ENCODE measurements around the gene AGBL3. TPM values are rescaled to one million over a fixed set of nuclear protein-coding genes. Genes with fewer than 3 reads are reported as not detected.

The AGBL3 gene
- total and polyA plus RNA-seq, 2 of the 8 experiments (the other 6 are each of a cell fraction or from before 2014, with no cell fraction given): 1.1 to 1.9 TPM

DNA sequence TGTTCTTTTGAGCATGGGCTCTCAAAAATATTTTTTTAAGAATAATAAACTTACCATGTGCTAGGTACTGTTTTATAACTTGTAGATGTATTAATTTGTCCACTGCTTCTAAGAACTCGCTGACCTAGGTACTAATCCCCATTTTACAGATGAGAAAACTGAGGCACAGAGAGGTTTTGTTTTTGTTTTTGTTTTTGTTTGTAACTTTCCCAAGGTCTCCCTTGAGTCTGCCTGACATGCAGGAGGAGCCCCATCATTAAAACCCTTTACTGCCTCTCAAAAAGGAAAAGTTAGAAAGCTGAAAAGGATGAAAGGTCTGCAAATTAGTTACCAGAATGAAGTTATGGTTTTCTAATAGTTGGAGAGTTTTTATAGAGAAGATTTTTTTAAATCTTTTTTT is 38.5 kb upstream of the AGBL3 start:
- DNase-seq (ENCODE audit: low read depth in 1 of 2, low spot score in 2 of 2) (no peak), FAIRE-seq (no peak)
- H3K79me2 ChIP-seq (ENCODE audit: control insufficient read depth in 1 of 2, insufficient read depth in 2 of 2, low read length in 2 of 2): no peaks in the 10 kb centered on the region
- H3K23me2 ChIP-seq (ENCODE audit: low read depth, low read length): no peaks in the 10 kb centered on the region
- no peak overlapping the region for H3K14ac ChIP-seq (ENCODE audit: insufficient read length)
- peaks cover 0 to 1% (median 0%) of the 10 kb centered on the region in 4 experiments; a peak in 1 of 7 replicates for H3K27me3 ChIP-seq (replicated peaks in 1 of 4; ENCODE audit: control insufficient read depth in 3 of 4, extremely low read depth in 1 of 4, insufficient read depth in 3 of 4, low read length in 3 of 4)
- no peak overlapping the region for H3K56ac ChIP-seq (replicated peaks; ENCODE audit: insufficient read length, low read depth, low read length)
- 97% methylated on average over 1 of the region's 1 CpG; no CpG with 5 or more reads in 1 of the 2 experiments for WGBS, 2 experiments (ENCODE audit: extremely low coverage in 1 of 2, insufficient coverage in 1 of 2, insufficient read length in 1 of 2, insufficient replicate concordance in 2 of 2, low coverage in 1 of 2, low lambda C conversion rate in 2 of 2, missing lambda C conversion rate in 1 of 2)
- H4K20me1 ChIP-seq (replicated peaks in 1 of 2; ENCODE audit: control insufficient read depth in 1 of 2, insufficient read depth in 2 of 2, low read length in 2 of 2): no peaks in the 10 kb centered on the region
- TF ChIP-seq CTBP2 (IDR thresholded peaks at IDR 0.05; ENCODE audit: borderline replicate concordance, insufficient read depth, insufficient read length, low read length) (no peak), KDM1A (IDR thresholded peaks at IDR 0.05; ENCODE audit: borderline replicate concordance, low read length) (0 out of 2 replicates have a peak, but pooled peaks have one; percentile 32), CHD2 (IDR thresholded peaks at IDR 0.05; ENCODE audit: low read length) (no peak), TAF1 (IDR thresholded peaks at IDR 0.05; ENCODE audit: low read depth, low read length) (no peak)
- POLR2A ChIA-PET (ENCODE audit: partially characterized antibody): interaction anchor here (0.7 kb wide), 1 partner anchor 9 kb away, joined by 3 read pairs; no protein-coding TSS in a partner anchor
- H3K18ac ChIP-seq (ENCODE audit: extremely low read depth, low read length): no peak overlapping the region
- no peak overlapping the region for H3K4me3 ChIP-seq (ENCODE audit: extremely low read depth in 1 of 4, insufficient read depth in 2 of 4, low read depth in 3 of 4, low read length in 4 of 4)
- H4K8ac ChIP-seq (ENCODE audit: extremely low read depth, insufficient read depth, low read length): no peak overlapping the region
- no peak overlapping the region for H2AFZ ChIP-seq (ENCODE audit: low read length)
- no peak overlapping the region for H3K9ac ChIP-seq (replicated peaks in 1 of 4; ENCODE audit: extremely low read depth in 1 of 4, low read depth in 3 of 4, low read length in 3 of 4)
- H3K23ac ChIP-seq (ENCODE audit: insufficient read length): no peak overlapping the region
- H4K91ac ChIP-seq (replicated peaks; ENCODE audit: insufficient read length, low read length): no peak overlapping the region
- H2BK20ac ChIP-seq (ENCODE audit: low read length): no peak overlapping the region
- H3K27ac ChIP-seq (ENCODE audit: low read depth, low read length): no peak overlapping the region
- CTCF ChIA-PET (ENCODE audit: partially characterized antibody): interaction anchor here (0.6 to 1.9 kb wide), 4 partner anchors 10 to 698 kb away, joined by 3 to 4 read pairs (median 3); no protein-coding TSS in a partner anchor
- no peak overlapping the region for H2BK5ac ChIP-seq (ENCODE audit: low read depth, low read length)
- no peak overlapping the region for H2BK12ac ChIP-seq (ENCODE audit: low read depth, low read length)
- no peaks in the 10 kb centered on the region for H3K79me1 ChIP-seq (ENCODE audit: low read depth, low read length)
- peaks cover 5 to 31% (median 16%) of the 10 kb centered on the region in 4 experiments; a peak in 7 of 8 replicates for H3K36me3 ChIP-seq (ENCODE audit: control insufficient read depth in 2 of 4, insufficient read depth in 4 of 4, low read length in 3 of 4)
- H2AK5ac ChIP-seq (ENCODE audit: low read depth, low read length): no peak overlapping the region
- H3K9me3 ChIP-seq (ENCODE audit: insufficient read depth in 2 of 2, low read depth in 1 of 2, low read length in 1 of 2): no peaks in the 10 kb centered on the region
- no peaks in the 10 kb centered on the region for H3K4me1 ChIP-seq (replicated peaks in 1 of 4; ENCODE audit: control insufficient read depth in 3 of 4, insufficient read depth in 4 of 4, low read length in 3 of 4)
- no peak overlapping the region for H3K4me2 ChIP-seq (ENCODE audit: insufficient read depth in 1 of 2, low read depth in 2 of 2, low read length in 2 of 2)
- no peak overlapping the region for H3K4ac ChIP-seq (replicated peaks; ENCODE audit: insufficient read length, low read depth, low read length)
- no peak overlapping the region for H2BK15ac ChIP-seq (ENCODE audit: low read length)
- H2BK120ac ChIP-seq (replicated peaks; ENCODE audit: low read depth, low read length): no peak overlapping the region
- H4K5ac ChIP-seq (ENCODE audit: insufficient read length, low read depth, low read length): no peak overlapping the region

Data from H1 (cell line).